Esophagus (tissue), 2 donors: ENCODE measurements around the gene GRIP2. TPM values are rescaled to one million over a fixed set of nuclear protein-coding genes. Genes with fewer than 3 reads are reported as not detected.

Experiments used
- H3K27ac ChIP-seq, 2 donors: one replicate each; pipeline ENCODE4 v1.5.1; 2013; ENCODE audit warnings: low read depth in 2 of 2, mild to moderate bottlenecking in 2 of 2, inconsistent platforms in 1 of 2, low read length in 1 of 2, moderate library complexity in 1 of 2
- H3K27me3 ChIP-seq, 2 donors: one replicate each; pipeline ENCODE4 v1.6.1; 2013; ENCODE audit warnings: low read length in 2 of 2, control low read depth in 1 of 2, mild to moderate bottlenecking in 1 of 2; ENCODE audit not compliant: insufficient read depth in 2 of 2, control insufficient read depth in 1 of 2
- H3K36me3 ChIP-seq, 2 donors: one replicate each; pipeline ENCODE4 v1.6.1; 2013; ENCODE audit warnings: low read length in 1 of 2; ENCODE audit not compliant: control insufficient read depth in 2 of 2, insufficient read depth in 2 of 2
- H3K4me1 ChIP-seq, 2 donors: one replicate each; pipeline ENCODE4 v1.6.1; 2013; ENCODE audit warnings: low read length in 1 of 2; ENCODE audit not compliant: control insufficient read depth in 2 of 2, insufficient read depth in 2 of 2
- H3K4me3 ChIP-seq, 2 donors: one replicate each; pipeline ENCODE4 v1.5.1; 2013; ENCODE audit warnings: low read length in 2 of 2, mild to moderate bottlenecking in 2 of 2, low read depth in 1 of 2, moderate library complexity in 1 of 2
- H3K9me3 ChIP-seq, 2 donors: one replicate each; pipeline ENCODE4 v1.6.1; 2013; ENCODE audit warnings: mild to moderate bottlenecking in 2 of 2, low read depth in 1 of 2, low read length in 1 of 2, moderate library complexity in 1 of 2; ENCODE audit not compliant: control insufficient read depth in 2 of 2, insufficient read depth in 1 of 2
- WGBS, 2 donors: extraction: QIAGEN DNeasy Blood & Tissue Kit; methylation state at CpG; one replicate each; pipeline ENCODE4 v1.1.7; 2013; 5-methylcytosine and 5-hydroxymethylcytosine counted together
- polyA plus RNA-seq, 2 donors: library from polyadenylated mRNA; stranded (reverse); fragments of 200-250 nt; gene quantifications; one replicate each; pipeline ENCODE4 v1.2.3, GENCODE V29; 2013
- donor health status: healthy with polysubstance abuse.
- donor health status: Bipolar disorder and iron deficiency.

Gene GRIP2
- polyA plus RNA-seq, 2 donors, result 0.39 to 0.81 TPM

GRCh38 chr3:14543446-14543845, 3.3 kb upstream of the GRIP2 start:
- 45 to 48% methylated on average over 4 of the region's 4 CpGs for WGBS, 2 donors
- no peak overlapping the region for H3K27ac ChIP-seq
- H3K27me3 ChIP-seq, result no peaks in the 10 kb centered on the region
- no peak overlapping the region for H3K4me3 ChIP-seq
- no peaks in the 10 kb centered on the region for H3K9me3 ChIP-seq
- H3K4me1 ChIP-seq, result no peaks in the 10 kb centered on the region
- no peaks in the 10 kb centered on the region for H3K36me3 ChIP-seq

- H3K36me3 ChIP-seq, result no peaks in the 10 kb centered on the region
- peaks cover 0 to 3% of the 10 kb centered on the region in 2 donors for H3K4me1 ChIP-seq
- H3K4me3 ChIP-seq, result no peak overlapping the region
- H3K27me3 ChIP-seq, result no peaks in the 10 kb centered on the region
- no peak overlapping the region for H3K27ac ChIP-seq
- WGBS, 2 donors, result 61 to 68% methylated on average over 3 of the region's 3 CpGs
- H3K9me3 ChIP-seq, result no peaks in the 10 kb centered on the region
Measured at GRCh38 chr3:14542656-14543055, 2.5 kb upstream of the GRIP2 start.

GRCh38 chr3:14541646-14542045, 1.5 kb upstream of the GRIP2 start:
- H3K4me1 ChIP-seq, result peaks cover 0 to 3% of the 10 kb centered on the region in 2 donors
- H3K27ac ChIP-seq, result no peak overlapping the region
- H3K4me3 ChIP-seq, result no peak overlapping the region
- 88 to 89% methylated on average over 9 of the region's 9 CpGs for WGBS, 2 donors
- H3K36me3 ChIP-seq, result no peaks in the 10 kb centered on the region
- no peaks in the 10 kb centered on the region for H3K9me3 ChIP-seq
- H3K27me3 ChIP-seq, result no peaks in the 10 kb centered on the region

- H3K36me3 ChIP-seq, result no peaks in the 10 kb centered on the region
- H3K4me3 ChIP-seq, result no peak overlapping the region
- H3K4me1 ChIP-seq, result peaks cover 0 to 3% of the 10 kb centered on the region in 2 donors
- no peaks in the 10 kb centered on the region for H3K9me3 ChIP-seq
- no peak overlapping the region for H3K27ac ChIP-seq
- 85 to 86% methylated on average over 6 of the region's 6 CpGs for WGBS, 2 donors
- H3K27me3 ChIP-seq, result no peaks in the 10 kb centered on the region
Measured at GRCh38 chr3:14540821-14541385, 761 bp upstream of the GRIP2 start.

GRCh38 chr3:14539384-14539741, 779 bp downstream of the GRIP2 start:
- Histone ChIP-seq H3K4me1 (peaks cover 2 to 5% of the 10 kb centered on the region in 2 donors), H3K9me3 (no peaks in the 10 kb centered on the region), H3K27me3 (no peaks in the 10 kb centered on the region), H3K36me3 (no peaks in the 10 kb centered on the region), H3K27ac (no peak overlapping the region), H3K4me3 (no peak overlapping the region)
- WGBS, 2 donors, result 76 to 79% methylated on average over 3 to 4 of the region's 4 CpGs

GRCh38 chr3:14538451-14539088, 1.6 kb downstream of the GRIP2 start:
- 75 to 82% methylated on average over 3 of the region's 3 CpGs for WGBS, 2 donors
- H3K36me3 ChIP-seq, result no peaks in the 10 kb centered on the region
- H3K4me3 ChIP-seq, result no peak overlapping the region
- peaks cover 2 to 8% of the 10 kb centered on the region in 2 donors for H3K4me1 ChIP-seq
- no peaks in the 10 kb centered on the region for H3K9me3 ChIP-seq
- no peaks in the 10 kb centered on the region for H3K27me3 ChIP-seq
- no peak overlapping the region for H3K27ac ChIP-seq

- no peak overlapping the region for H3K27ac ChIP-seq
- 89 to 90% methylated on average over 10 of the region's 10 CpGs for WGBS, 2 donors
- peaks cover 6 to 9% of the 10 kb centered on the region in 2 donors for H3K4me1 ChIP-seq
- no peaks in the 10 kb centered on the region for H3K27me3 ChIP-seq
- H3K4me3 ChIP-seq, result no peak overlapping the region
- H3K36me3 ChIP-seq, result no peaks in the 10 kb centered on the region
- no peaks in the 10 kb centered on the region for H3K9me3 ChIP-seq
Measured at GRCh38 chr3:14537590-14538450, 2.3 kb downstream of the GRIP2 start.

GRCh38 chr3:14536837-14537589, 3.1 kb downstream of the GRIP2 start:
- no peak overlapping the region for H3K27ac ChIP-seq
- H3K9me3 ChIP-seq, result no peaks in the 10 kb centered on the region
- 90% methylated on average over 12 of the region's 12 CpGs for WGBS, 2 donors
- H3K4me1 ChIP-seq, result peaks cover 8 to 9% of the 10 kb centered on the region in 2 donors
- H3K4me3 ChIP-seq, result no peak overlapping the region
- H3K36me3 ChIP-seq, result no peaks in the 10 kb centered on the region
- no peaks in the 10 kb centered on the region for H3K27me3 ChIP-seq

GRCh38 chr3:14536055-14536815, 3.9 kb downstream of the GRIP2 start:
- Histone ChIP-seq H3K27ac (no peak overlapping the region), H3K9me3 (no peaks in the 10 kb centered on the region), H3K4me3 (no peak overlapping the region), H3K36me3 (no peaks in the 10 kb centered on the region), H3K27me3 (no peaks in the 10 kb centered on the region), H3K4me1 (peaks cover 8 to 9% of the 10 kb centered on the region in 2 donors)
- WGBS, 2 donors, result 88 to 92% methylated on average over 9 to 10 of the region's 10 CpGs
